Activated CD8-positive, alpha-beta memory T cell treated with anti-CD3 and anti-CD28 coated beads, Interleukin-2, amount 50 U/mL, for 1 hour (primary cell): ENCODE measurements around the gene PLEKHF1.
"Not testable (repeated sequence)": the region's sequence is repeated elsewhere in the genome, so short reads cannot be mapped to it uniquely, and the experiment has no call there.

ENCODE experiments used
- DNase-seq: peaks from one replicate; pipeline ENCODE4 v3.0.0-alpha.2; 2020; ENCODE audit errors: extremely low read depth

Gene PLEKHF1

GRCh38 chr19:29700498-29700897, 35.2 kb downstream of the PLEKHF1 start:
- DNase-seq, result no peak

- no peak for DNase-seq
Observed at GRCh38 chr19:29702161-29702962, 37.1 kb downstream of the PLEKHF1 start.

DNA sequence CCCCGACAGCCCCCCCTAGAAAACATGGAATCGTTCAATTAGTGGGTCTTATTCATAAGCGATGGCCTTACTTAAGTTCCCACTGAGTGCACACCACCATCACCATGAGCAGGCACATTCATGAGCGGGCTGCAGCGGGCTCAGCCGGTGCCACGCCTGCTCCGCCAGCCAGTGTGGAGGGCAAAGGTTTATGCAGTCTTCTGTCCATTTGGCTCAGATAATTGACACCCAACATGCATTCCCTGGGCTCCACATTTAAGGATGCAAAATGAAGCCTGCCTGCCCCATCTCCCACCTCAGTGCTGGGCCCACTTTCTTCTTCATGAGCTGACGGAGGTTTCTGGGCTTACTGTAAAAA, 37.7 kb downstream of the PLEKHF1 start:
- no peak for DNase-seq

- DNase-seq, result no peak
Observed at GRCh38 chr19:29704562-29705558, 39.6 kb downstream of the PLEKHF1 start.

DNA sequence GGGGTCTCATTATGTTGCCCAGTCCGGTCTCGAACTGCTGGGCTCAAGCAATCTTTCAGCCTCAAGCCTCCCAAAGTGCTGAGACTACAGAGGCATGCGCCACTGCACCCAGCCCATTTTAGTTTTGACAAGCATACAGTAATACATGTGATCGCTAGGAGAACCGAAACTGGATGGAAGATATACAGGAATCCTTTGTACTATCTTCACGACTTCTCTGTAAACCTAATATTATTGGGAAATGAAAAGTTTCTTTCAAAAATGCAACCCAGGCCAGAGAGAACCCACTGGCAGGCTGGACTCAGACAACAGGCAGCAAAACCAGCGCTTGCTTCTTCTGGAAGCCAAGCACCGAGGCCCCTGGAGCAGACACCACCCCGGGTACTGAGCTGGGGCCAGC, 40.4 kb downstream of the PLEKHF1 start:
- DNase-seq, result no peak

DNA sequence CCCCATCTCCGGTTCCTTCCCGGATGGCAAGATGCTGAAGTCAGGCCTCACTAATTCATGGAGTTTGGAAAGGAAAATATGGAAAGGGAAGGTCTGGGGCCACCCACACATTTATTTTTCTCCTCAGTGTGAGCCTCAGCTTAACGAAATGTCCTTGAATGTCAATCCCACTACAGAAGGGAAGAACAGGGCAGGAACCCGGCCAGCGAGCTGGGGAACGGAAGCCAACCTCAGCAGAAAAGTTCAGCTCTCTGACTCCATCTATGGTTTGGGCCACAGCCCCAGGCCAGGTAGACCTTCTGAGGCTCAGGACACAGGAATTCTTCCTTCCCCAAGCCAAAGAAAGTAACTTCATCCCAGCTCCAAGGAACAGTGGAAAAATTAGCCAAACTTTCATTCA, 41.4 kb downstream of the PLEKHF1 start:
- no peak for DNase-seq

DNA sequence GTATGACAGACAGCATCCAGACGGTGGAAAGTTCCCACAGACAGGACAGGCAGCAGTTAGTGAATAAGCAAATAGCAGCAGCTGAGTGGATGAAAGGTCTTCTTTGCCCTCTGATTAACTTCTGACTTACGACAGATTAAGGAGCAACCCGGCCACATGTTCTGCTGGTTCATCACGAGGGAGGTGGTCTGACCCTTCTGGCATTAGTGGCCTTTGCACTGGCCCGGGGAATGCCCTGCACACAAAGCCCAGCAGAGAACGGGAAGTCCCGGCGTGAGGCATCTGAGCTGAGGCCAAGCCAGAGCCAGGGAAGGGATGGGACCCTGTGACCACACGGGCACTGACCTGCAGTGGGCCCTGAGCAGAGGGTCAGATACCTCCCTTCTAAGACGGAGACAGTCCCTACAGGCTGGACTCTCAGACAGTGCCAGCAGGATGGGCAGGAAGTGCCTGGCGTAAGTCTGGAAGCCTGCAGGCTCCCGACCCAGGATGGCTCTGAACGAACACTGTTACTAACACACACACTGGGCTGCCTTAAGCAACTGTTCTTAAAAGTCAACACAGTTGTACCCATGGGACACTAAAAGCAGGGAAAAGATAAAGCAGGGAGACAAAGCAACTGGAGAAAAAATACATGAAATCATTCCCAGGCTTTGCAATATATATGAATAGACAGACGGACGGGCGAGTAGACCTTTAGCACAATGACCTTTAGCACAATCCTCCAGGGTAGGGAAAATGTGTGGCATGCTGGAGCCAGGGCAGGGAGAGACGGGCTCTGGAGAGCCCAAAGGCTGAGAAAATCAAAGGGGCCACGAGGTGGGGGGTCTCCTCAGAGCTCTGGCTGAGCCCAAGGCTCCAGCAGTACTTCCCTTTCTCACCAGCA, 43.5 kb downstream of the PLEKHF1 start:
- DNase-seq, result no peak

DNA sequence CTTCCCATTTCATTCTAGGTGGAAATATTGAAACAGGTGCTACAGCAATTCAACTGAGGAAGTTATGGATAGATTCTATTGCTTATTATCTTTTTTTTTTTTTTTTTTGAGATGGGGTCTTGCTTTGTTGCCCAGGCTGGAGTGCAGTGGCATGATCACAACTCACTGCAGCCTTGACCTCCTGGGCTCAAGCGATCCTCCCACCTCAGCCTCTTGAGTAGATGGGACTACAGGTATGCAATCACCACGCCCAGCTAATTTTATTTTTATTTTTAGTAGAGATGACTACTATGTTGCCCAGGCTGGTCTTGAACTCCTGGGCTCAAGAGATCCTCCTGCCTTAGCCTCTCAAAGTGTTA, 44.2 kb downstream of the PLEKHF1 start:
- DNase-seq, result not testable (repeated sequence)

DNA sequence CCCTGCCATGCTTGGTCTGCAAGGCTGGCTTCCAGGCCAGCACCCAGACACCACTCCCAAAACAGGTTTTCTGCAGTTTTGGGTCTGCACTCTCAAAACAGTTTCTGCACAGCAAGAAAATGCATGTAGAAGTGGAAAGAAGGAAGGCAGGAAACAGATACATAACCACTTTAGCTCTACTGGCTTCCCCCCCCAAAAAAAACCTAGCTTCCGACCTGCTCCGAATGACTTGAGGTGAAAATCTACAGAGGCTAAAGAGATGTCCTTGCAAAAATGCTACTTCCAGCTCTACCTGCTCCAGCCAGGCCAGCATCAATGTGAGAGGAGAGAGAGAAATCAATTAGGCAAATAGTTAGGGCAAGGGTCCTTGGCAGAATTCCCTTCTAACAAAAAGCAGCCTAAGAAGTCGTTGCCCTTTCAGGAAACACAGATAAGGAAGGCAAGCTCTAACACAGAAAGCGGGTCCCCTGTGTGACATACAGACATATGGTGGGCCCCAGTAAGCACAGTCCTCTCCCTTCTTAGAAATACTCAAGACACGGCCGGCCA, 46.4 kb downstream of the PLEKHF1 start:
- no peak for DNase-seq

DNA sequence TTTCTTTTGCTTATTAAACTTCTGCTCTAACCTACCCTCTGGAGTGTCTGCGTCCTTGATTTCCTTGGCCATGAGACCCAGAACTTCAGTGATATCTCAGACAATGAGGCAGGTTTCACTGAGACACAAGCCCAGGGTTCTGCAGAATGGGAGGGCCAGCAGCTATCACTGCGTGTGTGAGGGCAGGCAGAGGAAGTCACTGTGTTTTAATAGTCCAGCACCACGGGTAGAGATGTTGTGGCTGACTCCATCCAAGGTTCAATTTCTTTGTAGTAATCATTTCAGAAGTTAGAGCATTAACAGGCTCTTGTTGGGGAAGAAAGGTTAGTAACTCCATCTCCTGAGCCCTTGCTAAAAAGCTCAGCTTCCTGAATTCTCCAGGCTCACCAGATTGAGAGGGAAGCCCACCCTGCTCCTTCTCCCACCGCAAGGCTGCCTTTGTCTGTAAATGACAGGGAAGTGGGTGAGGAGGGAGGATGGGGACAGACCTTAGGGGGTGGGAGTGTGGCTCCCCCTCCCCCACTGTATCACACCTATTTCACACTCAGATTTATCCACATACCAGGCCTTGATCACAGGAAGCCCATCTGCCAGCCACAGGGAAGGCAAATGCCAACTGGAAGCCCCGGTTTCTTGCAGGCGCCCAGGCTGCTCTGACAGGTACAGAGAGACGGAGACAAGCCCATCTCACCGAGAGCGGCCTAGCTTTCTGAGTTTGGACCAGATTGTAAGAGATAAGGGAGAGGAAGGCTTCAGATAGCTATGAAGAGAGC, 47.7 kb downstream of the PLEKHF1 start:
- no peak for DNase-seq

DNA sequence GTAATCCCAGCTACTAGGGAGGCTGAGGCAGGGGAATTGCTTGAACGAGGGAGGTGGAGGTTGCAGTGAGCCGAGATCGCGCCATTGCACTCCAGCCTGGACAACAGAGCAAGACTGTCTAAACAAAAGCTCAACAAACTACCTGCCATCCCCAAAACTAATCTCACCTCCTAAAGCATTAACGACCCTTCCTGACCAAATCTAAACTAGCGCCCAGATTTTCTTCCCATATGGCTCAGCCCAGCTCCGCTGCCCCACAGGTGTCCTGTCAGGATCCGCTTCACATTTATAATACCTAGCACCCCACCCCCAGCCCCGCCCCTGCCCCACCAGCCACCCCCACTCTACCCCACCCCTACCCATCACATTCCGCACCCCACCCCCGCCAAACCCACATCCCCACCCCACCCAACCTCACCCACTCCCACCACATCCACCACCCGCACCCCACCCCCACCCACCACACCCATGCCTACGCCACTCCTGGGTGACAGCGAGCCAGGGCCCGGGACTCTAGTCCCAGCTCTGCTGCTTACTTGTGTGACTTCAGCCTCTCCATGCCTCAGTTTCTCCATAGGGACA, 49.2 kb downstream of the PLEKHF1 start:
- DNase-seq, result no peak

- no peak for DNase-seq
Observed at GRCh38 chr19:29714953-29715700, 49.9 kb downstream of the PLEKHF1 start, which contains the start of gene C19orf12. Gene C19orf12, minus strand, starts transcription at chr19:29715261. Its CDS starts 6,848 bp downstream, at chr19:29708413.

DNA sequence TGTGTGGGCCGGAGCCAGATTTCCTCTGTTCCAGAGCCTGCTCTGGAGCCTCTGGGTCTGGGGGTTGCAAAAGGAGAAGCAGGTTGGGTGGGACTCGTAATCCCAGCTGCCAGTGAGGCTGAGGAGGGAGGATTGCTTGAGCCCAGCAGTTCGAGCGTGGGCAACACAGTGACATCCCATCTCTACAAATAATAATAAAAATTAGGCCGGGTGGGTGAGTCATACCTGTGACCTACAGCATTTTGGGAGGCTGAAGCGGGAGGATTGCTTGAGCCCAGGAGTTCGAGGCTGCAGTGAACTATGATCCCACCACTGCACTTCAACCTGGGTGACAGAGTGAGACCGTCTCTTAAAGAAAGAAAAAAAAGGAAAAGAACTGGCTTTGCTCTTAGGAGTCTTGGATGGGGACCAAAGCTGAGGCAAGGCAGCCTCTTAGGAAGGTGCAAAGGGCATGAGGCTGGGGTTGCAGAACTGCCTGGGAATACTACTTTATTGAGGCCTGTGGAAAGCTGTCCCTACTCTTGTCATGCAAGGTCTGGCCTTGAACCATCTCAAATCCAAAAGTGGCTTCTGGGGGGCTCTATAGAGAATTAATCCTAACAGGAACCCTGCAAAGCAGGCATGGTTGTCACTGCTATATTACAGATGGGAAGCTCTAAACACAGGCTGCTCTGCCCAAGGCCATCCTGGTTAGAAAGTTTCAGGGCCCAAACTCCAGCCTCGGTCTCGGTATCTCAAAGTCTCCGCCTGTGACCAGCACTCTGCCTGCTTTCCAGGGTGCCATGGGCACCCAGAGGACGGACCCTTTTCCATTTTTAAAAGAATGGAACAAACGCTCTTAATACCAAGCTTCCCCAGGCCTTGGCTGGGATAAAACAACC, 50.7 kb downstream of the PLEKHF1 start:
- DNase-seq, result no peak

DNA sequence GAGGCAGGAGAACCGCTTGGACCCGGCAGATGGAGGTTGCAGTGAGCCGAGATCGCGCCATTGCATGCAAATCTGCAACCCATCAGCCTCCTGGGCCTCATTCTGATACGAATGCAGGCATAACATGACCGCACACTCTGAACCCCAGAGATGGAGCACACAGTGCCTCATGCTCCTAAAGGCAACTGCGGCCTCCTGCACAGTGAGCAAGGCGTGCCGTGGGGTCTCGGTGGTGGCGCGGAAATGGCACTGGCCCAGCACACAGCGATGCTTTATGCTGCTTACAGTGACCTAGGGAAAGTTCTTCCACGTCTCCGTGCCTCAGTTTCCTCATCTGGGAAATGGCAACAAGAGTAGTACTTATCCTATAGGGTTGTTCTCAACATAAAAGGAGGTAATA, 51.8 kb downstream of the PLEKHF1 start:
- DNase-seq, result no peak

DNA sequence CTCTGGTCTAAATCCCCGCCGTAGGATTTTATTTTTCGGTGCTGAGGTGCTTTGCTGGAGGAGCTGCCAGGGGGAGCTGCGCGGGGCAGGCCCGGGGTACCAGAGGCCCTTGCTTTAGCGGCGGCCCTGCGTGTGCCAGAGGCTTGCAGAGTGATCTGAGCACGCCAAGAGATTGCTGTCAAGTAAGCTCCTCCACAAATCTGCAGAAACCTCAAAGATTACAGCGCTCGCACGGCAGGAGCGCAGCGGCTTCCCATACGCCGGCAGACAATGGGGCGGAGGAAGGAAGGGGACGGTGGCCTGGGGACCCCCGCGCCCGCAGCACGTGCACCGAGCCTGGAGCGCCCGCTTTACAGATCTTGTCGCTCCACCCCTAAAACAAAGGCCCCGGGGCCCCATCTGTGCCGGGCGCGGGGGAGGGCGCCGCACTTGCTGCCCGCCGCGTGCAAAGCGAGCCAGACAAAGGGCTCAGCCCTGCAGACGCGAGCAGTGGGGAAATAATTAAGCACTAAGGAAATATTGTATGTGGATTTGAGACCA, 58.9 kb downstream of the PLEKHF1 start:
- DNase-seq, result no peak

DNA sequence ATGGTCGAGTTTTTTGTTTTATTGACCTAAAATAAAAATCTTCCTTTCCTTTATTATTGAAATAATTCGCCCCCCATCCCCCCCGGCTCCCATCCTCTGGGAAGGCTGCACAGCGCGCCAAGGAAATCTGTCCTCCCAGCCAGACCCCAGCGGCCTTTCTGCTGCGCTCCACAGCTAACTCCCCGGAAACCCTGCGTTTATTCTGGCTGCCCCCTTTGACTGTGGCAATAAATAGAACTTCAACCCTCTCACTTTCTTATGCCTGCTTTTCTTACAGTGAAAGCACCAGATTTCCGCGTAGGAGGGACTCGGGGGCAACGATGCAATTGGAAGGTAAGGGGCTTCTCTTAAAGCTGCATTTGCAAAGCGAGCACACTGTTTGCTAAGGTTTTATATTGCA, 59.5 kb downstream of the PLEKHF1 start:
- no peak for DNase-seq
